ENCODE measurements around the gene RAD23A.

GRCh38 chr19:12996406-12997094 is 50.9 kb downstream of the RAD23A start:
- TF ChIP-seq CTCF (IDR thresholded peaks at IDR 0.05; ENCODE audit: poor library complexity, severe bottlenecking) (no peak), RAD21 (conservative IDR thresholded peaks at IDR 0.05) (no peak), POLR2AphosphoS5 (IDR thresholded peaks at IDR 0.05) (no peak)
